ENCODE results near the gene HDAC4.

DNA sequence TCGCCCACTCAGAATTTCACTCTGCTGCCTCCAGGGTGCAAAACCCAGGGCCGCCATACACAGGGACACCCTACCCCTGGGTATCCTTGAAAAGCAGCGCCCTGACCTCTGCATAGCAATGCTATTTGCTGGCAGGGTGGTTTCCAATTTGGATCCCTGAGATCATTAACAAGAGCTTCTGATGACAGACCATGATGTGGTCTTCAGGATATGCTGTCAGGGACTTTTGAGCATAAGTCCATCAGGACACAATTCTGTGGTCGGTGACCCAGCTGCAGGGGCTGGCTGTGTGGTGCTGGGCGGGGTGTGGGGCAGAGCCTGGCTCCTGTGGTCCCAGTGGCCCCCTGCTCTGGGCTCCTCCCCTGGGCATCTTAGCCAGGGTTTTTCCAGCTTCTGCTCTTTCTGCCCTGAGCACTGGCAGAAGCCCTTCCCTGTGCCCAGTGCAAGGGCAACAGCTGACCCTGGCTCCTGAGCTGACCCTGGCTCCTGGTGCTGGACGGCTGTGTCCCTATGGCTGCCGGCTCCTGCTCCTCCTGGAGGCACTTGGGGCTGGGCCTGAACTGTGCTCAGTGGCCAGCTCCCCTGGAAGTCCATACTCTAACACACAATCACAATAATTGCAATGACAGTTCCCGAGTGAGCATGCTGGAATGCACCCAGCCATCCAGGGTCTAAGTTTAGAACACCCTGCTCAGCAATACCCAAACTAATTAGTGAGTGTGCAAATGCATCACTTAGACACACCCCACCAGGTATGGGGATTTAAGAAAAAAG lies 271.5 kb downstream of the HDAC4 start:
- TF ChIP-seq, protein P1, sequence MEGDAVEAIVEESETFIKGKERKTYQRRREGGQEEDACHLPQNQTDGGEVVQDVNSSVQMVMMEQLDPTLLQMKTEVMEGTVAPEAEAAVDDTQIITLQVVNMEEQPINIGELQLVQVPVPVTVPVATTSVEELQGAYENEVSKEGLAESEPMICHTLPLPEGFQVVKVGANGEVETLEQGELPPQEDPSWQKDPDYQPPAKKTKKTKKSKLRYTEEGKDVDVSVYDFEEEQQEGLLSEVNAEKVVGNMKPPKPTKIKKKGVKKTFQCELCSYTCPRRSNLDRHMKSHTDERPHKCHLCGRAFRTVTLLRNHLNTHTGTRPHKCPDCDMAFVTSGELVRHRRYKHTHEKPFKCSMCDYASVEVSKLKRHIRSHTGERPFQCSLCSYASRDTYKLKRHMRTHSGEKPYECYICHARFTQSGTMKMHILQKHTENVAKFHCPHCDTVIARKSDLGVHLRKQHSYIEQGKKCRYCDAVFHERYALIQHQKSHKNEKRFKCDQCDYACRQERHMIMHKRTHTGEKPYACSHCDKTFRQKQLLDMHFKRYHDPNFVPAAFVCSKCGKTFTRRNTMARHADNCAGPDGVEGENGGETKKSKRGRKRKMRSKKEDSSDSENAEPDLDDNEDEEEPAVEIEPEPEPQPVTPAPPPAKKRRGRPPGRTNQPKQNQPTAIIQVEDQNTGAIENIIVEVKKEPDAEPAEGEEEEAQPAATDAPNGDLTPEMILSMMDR (IDR thresholded peaks at IDR 0.05) = no peak
- TF ChIP-seq EZH2 (IDR thresholded peaks at IDR 0.05; ENCODE audit: borderline replicate concordance, insufficient read depth, low read depth, low read length, poor library complexity, severe bottlenecking) = no peak
